ENCODE data around the gene TRAK2. TPM values are rescaled to one million over a fixed set of nuclear protein-coding genes. Genes with fewer than 3 reads are reported as not detected.
A peak's percentile ranks its signal among the peaks of the same experiment; 100 is the strongest.

The TRAK2 gene
- total RNA-seq, 3 donors from 2014 or later = 35.4 to 62.2 (median 50.1) TPM

GRCh38 chr2:201362396-201362795 lies 88.9 kb downstream of the TRAK2 start:
- Histone ChIP-seq H3K27ac (no peak overlapping the region), H3K36me3 (no peaks in the 10 kb centered on the region), H3K4me1 (no peaks in the 10 kb centered on the region), H3K9me3 (peaks cover 0 to 6% of the 10 kb centered on the region in 2 donors), H3K4me3 (no peak overlapping the region), H3K27me3 (no peaks in the 10 kb centered on the region)
- intact Hi-C loops (cut with DNase I; ENCODE audit: low total_unique reads) = no loop called here
- TF ChIP-seq POLR2A (IDR thresholded peaks at IDR 0.05) = no peak
- TF ChIP-seq, protein P1, sequence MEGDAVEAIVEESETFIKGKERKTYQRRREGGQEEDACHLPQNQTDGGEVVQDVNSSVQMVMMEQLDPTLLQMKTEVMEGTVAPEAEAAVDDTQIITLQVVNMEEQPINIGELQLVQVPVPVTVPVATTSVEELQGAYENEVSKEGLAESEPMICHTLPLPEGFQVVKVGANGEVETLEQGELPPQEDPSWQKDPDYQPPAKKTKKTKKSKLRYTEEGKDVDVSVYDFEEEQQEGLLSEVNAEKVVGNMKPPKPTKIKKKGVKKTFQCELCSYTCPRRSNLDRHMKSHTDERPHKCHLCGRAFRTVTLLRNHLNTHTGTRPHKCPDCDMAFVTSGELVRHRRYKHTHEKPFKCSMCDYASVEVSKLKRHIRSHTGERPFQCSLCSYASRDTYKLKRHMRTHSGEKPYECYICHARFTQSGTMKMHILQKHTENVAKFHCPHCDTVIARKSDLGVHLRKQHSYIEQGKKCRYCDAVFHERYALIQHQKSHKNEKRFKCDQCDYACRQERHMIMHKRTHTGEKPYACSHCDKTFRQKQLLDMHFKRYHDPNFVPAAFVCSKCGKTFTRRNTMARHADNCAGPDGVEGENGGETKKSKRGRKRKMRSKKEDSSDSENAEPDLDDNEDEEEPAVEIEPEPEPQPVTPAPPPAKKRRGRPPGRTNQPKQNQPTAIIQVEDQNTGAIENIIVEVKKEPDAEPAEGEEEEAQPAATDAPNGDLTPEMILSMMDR (IDR thresholded peaks at IDR 0.05) = no peak
- TF ChIP-seq POLR2AphosphoS5 (IDR thresholded peaks at IDR 0.05) = no peak
- no peak for DNase-seq (ENCODE audit: low spot score in 2 of 2)

GRCh38 chr2:201361078-201361733 lies 90.1 kb downstream of the TRAK2 start:
- TF ChIP-seq, protein P1 (IDR thresholded peaks at IDR 0.05) = no peak
- TF ChIP-seq POLR2AphosphoS5 (IDR thresholded peaks at IDR 0.05) = no peak
- TF ChIP-seq POLR2A (IDR thresholded peaks at IDR 0.05) = no peak

DNA sequence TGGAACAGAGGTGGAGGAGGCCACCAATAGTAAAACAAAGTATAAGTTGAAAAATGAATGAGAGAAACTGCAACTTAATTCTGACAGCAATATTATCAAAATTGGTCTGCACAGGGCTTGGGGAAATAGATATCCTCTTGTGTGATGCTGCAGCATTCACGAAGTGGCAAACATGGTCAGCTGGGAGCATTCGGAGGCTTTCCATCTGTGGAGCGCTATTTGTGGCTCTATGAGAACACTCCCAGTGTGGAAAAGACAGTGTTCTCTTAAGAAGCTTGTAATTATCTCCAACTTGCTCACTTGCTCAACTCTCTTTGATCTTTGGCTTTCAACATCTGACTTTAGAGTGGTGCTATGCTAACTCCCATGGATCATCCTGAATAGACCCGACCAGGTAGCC lies 91.0 kb downstream of the TRAK2 start:
- Histone ChIP-seq H3K27ac (no peak overlapping the region), H3K4me1 (no peaks in the 10 kb centered on the region), H3K36me3 (no peaks in the 10 kb centered on the region), H3K9me3 (no peaks in the 10 kb centered on the region), H3K4me3 (no peak overlapping the region), H3K27me3 (no peaks in the 10 kb centered on the region)
- intact Hi-C loops (cut with DNase I; ENCODE audit: low total_unique reads) = no loop called here
- DNase-seq (ENCODE audit: low spot score in 2 of 2) = no peak
- TF ChIP-seq, protein P1 (IDR thresholded peaks at IDR 0.05) = no peak
- TF ChIP-seq POLR2AphosphoS5 (IDR thresholded peaks at IDR 0.05) (no peak), POLR2A (IDR thresholded peaks at IDR 0.05) (no peak)

More at GRCh38 chr2:201361078-201361733, 90.1 kb downstream of the TRAK2 start:
- H3K27me3 ChIP-seq = no peaks in the 10 kb centered on the region
- H3K4me3 ChIP-seq = no peak overlapping the region
- H3K36me3 ChIP-seq = no peaks in the 10 kb centered on the region
- no peak overlapping the region for H3K27ac ChIP-seq
- DNase-seq (ENCODE audit: low spot score in 2 of 2) = no peak
- no peaks in the 10 kb centered on the region for H3K9me3 ChIP-seq
- no peaks in the 10 kb centered on the region for H3K4me1 ChIP-seq
- intact Hi-C loops (cut with DNase I; ENCODE audit: low total_unique reads) = no loop called here

DNA sequence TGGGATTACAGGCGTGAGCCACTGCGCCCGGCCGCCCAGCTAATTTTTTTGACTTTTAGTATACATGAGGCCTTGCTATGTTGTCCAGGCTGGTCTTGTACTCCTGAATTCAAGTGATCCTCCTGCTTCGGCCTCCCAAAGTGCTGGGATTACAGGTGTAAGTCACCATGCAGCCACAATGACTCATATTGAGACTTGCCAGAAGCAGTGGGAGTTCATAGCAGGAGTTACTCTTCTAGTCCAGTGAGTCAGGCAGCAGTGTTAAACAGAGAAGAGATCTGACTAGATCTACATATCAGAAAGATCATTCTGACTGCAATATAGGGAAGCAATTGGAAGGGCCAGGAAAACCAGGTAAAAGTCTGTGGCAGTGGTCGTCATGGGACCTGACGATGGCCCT lies 92.6 kb downstream of the TRAK2 start:
- Histone ChIP-seq H3K27ac (no peak overlapping the region), H3K4me1 (no peaks in the 10 kb centered on the region), H3K36me3 (no peaks in the 10 kb centered on the region), H3K4me3 (no peak overlapping the region), H3K27me3 (no peaks in the 10 kb centered on the region), H3K9me3 (no peaks in the 10 kb centered on the region)
- intact Hi-C loops (cut with DNase I; ENCODE audit: low total_unique reads) = no loop called here
- no peak for DNase-seq (ENCODE audit: low spot score in 2 of 2)
- TF ChIP-seq POLR2A (IDR thresholded peaks at IDR 0.05) (no peak), POLR2AphosphoS5 (IDR thresholded peaks at IDR 0.05) (no peak)
- TF ChIP-seq, protein P1 (IDR thresholded peaks at IDR 0.05) = no peak

DNA sequence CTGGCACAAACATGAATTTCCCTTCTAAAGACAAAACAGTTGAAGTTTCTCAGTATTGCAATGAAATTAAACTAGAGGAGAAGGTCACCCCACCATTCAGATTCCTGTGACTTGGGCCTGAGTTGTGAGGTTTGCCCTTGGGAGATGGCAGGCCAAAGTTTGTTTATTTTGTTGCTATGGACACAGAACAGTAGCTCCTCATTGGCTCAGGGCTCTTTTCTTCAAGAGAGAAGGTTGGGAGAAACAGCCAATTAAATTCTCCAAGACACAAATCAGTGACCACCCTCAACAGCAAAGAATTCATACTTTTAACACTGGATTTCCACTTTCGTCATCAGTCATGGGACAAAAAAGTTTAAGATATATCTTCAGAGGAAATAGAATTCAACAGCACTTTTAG lies 94.0 kb downstream of the TRAK2 start, which contains the start of gene FLACC1:
Gene FLACC1 (minus strand): TSS at position 125 of the 400 bp plus-strand sequence. CDS start 5,941 bp downstream, outside the sequence.
- no peaks in the 10 kb centered on the region for H3K9me3 ChIP-seq
- H3K36me3 ChIP-seq = no peaks in the 10 kb centered on the region
- no peak for TF ChIP-seq POLR2A (IDR thresholded peaks at IDR 0.05)
- TF ChIP-seq, protein P1 (IDR thresholded peaks at IDR 0.05) = no peak
- no peak for TF ChIP-seq POLR2AphosphoS5 (IDR thresholded peaks at IDR 0.05)
- intact Hi-C loops (cut with DNase I; ENCODE audit: low total_unique reads) = no loop called here
- H3K27me3 ChIP-seq = no peaks in the 10 kb centered on the region
- H3K27ac ChIP-seq = peak within 1 kb of the TSS; percentile 44 to 72
- peak within 1 kb of the TSS in 1 of 3 donors; percentile 13 for H3K4me3 ChIP-seq
- DNase-seq (ENCODE audit: low spot score in 2 of 2) = peak in 1 of 2 donors; percentile 66
- no peaks in the 10 kb centered on the region for H3K4me1 ChIP-seq
